ENCODE results near the gene GASK1B. TPM values are rescaled to one million over a fixed set of nuclear protein-coding genes. Genes with fewer than 3 reads are reported as not detected.
A peak's percentile ranks its signal among the peaks of the same experiment; 100 is the strongest.

The GASK1B gene
- total RNA-seq: 10 to 100 TPM; 44.1 to 72.0 (median 61.0) TPM

DNA sequence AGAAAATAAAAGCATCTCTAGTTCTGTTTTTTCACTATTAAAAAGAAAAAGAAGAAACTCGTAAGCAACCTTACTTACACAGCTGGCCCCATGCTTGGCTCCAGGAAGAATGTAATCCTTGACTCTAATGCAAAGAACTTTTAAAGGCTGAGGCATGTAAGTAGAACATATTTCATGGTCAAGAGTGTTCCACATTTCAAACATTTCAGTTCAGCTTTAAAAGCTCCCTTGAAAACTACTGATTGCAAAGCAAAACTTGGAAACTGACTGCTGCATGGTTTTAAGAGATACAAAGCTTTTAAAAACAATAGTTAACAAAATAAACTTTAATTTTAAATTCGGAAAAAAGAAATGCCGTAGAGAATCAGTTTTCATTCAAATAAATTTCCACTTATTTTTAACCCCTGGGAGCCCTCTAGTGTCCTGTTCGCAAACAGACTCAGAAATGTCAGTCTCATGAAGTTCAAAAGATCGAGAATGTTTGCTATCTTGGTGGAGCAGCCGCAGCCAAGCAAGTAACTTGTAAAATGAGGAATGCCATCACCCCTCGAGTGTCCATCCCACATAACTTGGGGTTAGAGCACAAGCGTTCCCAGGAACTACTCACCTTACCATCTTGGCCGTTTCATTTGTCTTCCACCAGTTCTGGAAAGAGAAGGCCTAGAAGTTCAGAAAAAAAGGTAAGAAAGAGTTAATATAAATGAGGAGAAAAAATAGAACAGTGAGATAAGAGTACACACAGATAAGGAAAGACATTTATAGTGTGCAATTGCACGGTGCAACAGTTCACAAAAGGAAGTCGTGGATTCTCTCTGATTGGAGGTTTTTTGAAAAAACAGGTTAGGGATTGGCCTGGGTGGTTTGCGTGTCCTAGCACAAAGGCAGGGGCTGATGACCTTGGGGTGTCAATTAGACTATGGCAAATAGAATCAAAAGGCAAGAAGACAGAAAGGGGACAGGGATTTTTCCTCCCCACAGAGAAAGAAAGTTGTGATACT is at the start of gene GASK1B:
TSS of gene GASK1B (minus strand) at position 765 of the 998 bp plus-strand sequence. CDS start 1,650 bp downstream, outside the sequence.
- Histone ChIP-seq H3K9me3 (no peaks in the 10 kb centered on the region), H3K4me1 (peaks cover 0 to 49% (median 10%) of the 10 kb centered on the region in 4 donors), H3K27me3 (no peaks in the 10 kb centered on the region), H3K4me3 (peak within 1 kb of the TSS; percentile 27 to 59 (median 56)), H3K27ac (peak within 1 kb of the TSS; percentile 72 to 93 (median 85)), H3K36me3 (no peaks in the 10 kb centered on the region)
- peak; percentile 23 to 75 for DNase-seq (ENCODE audit: low spot score in 2 of 2)
- WGBS, 2 donors: 3 to 4% methylated on average over 12 of the region's 12 CpGs
- TF ChIP-seq EP300 (IDR thresholded peaks at IDR 0.05) (peak in 1 of 2 donors; percentile 35), POLR2A (IDR thresholded peaks at IDR 0.05) (peak in 1 of 2 donors; percentile 30)
- TF ChIP-seq, protein P1, sequence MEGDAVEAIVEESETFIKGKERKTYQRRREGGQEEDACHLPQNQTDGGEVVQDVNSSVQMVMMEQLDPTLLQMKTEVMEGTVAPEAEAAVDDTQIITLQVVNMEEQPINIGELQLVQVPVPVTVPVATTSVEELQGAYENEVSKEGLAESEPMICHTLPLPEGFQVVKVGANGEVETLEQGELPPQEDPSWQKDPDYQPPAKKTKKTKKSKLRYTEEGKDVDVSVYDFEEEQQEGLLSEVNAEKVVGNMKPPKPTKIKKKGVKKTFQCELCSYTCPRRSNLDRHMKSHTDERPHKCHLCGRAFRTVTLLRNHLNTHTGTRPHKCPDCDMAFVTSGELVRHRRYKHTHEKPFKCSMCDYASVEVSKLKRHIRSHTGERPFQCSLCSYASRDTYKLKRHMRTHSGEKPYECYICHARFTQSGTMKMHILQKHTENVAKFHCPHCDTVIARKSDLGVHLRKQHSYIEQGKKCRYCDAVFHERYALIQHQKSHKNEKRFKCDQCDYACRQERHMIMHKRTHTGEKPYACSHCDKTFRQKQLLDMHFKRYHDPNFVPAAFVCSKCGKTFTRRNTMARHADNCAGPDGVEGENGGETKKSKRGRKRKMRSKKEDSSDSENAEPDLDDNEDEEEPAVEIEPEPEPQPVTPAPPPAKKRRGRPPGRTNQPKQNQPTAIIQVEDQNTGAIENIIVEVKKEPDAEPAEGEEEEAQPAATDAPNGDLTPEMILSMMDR (IDR thresholded peaks at IDR 0.05): peak; percentile 50 to 79 (median 66)

DNA sequence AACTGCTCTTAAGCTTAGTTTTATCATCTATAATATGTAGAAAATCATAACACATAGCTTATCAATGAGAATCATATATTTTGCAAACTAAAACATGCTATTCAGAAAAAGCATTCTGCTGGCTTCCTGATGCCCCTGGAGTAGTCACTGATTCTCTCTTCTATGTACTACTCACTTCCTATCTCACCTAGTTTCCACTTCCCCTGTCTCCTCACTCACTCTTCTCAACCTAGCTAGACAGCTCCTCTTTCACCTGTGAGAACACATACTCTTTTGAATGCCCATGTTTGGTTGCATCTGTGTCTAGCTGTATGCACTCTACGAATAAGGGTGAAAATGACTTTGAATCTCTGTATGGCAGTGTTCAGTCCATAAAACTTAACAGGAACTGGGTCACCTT is 46.8 kb upstream of the GASK1B start:
- Histone ChIP-seq H3K27ac (no peak overlapping the region), H3K9me3 (no peaks in the 10 kb centered on the region), H3K27me3 (no peaks in the 10 kb centered on the region), H3K36me3 (peaks cover 0 to 47% (median 0%) of the 10 kb centered on the region in 3 donors), H3K4me3 (no peak overlapping the region), H3K4me1 (no peaks in the 10 kb centered on the region)
- TF ChIP-seq, protein P1 (IDR thresholded peaks at IDR 0.05): no peak
- TF ChIP-seq POLR2A (IDR thresholded peaks at IDR 0.05) (no peak), EP300 (IDR thresholded peaks at IDR 0.05) (no peak)
- no peak for DNase-seq (ENCODE audit: low spot score in 2 of 2)
- 88 to 96% methylated on average over 1 of the region's 1 CpG for WGBS, 2 donors

DNA sequence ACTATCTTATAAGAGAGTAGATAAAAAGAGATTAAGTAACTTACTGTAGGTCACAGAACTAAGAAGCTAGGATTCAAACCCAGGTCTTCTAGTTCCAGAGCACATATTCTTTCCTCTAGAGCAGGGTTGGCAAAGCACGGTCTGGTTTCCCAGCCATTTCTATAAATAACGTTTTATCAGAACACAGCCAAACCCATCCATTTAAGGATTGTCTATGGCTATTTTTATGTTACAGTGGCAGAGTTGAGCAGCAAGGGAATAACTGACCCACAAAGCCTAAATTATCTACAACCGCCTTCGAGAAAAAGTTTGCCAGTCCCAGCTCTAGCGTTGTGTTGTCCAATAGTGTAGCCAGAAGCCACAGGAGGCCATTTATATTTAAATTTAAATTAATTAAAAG is 44.9 kb upstream of the GASK1B start:
- Histone ChIP-seq H3K9me3 (no peaks in the 10 kb centered on the region), H3K36me3 (peaks cover 0 to 34% (median 0%) of the 10 kb centered on the region in 3 donors), H3K4me3 (no peak overlapping the region), H3K27ac (no peak overlapping the region), H3K27me3 (no peaks in the 10 kb centered on the region), H3K4me1 (no peaks in the 10 kb centered on the region)
- no peak for DNase-seq (ENCODE audit: low spot score in 2 of 2)
- TF ChIP-seq EP300 (IDR thresholded peaks at IDR 0.05) (no peak), POLR2A (IDR thresholded peaks at IDR 0.05) (no peak)
- TF ChIP-seq, protein P1 (IDR thresholded peaks at IDR 0.05): no peak
- WGBS, 2 donors: 74 to 87% methylated on average over 5 of the region's 5 CpGs

- Histone ChIP-seq H3K4me1 (peaks cover 0 to 15% (median 2%) of the 10 kb centered on the region in 4 donors), H3K27me3 (no peaks in the 10 kb centered on the region), H3K27ac (no peak overlapping the region), H3K9me3 (no peaks in the 10 kb centered on the region), H3K4me3 (no peak overlapping the region), H3K36me3 (peaks cover 0 to 15% (median 0%) of the 10 kb centered on the region in 3 donors)
- 90 to 92% methylated on average over 1 of the region's 1 CpG for WGBS, 2 donors
- DNase-seq (ENCODE audit: low spot score in 2 of 2): no peak
- TF ChIP-seq, protein P1 (IDR thresholded peaks at IDR 0.05): no peak
- no peak for TF ChIP-seq POLR2A (IDR thresholded peaks at IDR 0.05)
- no peak for TF ChIP-seq EP300 (IDR thresholded peaks at IDR 0.05)
These were observed 42.0 kb upstream of the GASK1B start for GRCh38 chr4:158214856-158215255.

GRCh38 chr4:158213466-158213865 is 40.6 kb upstream of the GASK1B start:
- Histone ChIP-seq H3K9me3 (no peaks in the 10 kb centered on the region), H3K4me3 (no peak overlapping the region), H3K36me3 (peaks cover 0 to 15% (median 0%) of the 10 kb centered on the region in 3 donors), H3K27ac (no peak overlapping the region), H3K27me3 (no peaks in the 10 kb centered on the region), H3K4me1 (peaks cover 0 to 21% (median 2%) of the 10 kb centered on the region in 4 donors)
- no peak for DNase-seq (ENCODE audit: low spot score in 2 of 2)
- WGBS, 2 donors: 74 to 75% methylated on average over 2 of the region's 2 CpGs
- no peak for TF ChIP-seq POLR2A (IDR thresholded peaks at IDR 0.05)
- no peak for TF ChIP-seq EP300 (IDR thresholded peaks at IDR 0.05)
- TF ChIP-seq, protein P1 (IDR thresholded peaks at IDR 0.05): no peak
